Measurements from ENCODE around the gene ISG20.

ISG20 gene

DNA sequence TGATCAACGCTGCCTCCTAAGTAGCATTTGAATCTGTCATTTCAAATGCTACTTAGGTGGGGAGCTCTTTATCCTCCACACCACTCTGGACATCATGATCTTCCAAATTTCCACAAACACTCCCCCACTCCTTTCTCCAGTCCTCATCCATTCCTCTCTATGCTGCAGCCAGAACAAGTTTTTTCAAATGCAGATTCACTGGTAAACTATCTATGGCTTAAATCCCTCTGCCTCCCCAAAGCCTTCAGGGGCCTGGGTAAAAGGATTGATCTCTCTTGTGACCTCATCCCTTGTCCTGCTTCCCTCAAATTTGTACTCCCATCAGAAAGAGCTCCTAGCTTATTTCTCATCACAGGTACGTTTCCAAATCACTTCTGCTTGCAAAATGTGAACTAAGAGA lies 19.0 kb upstream of the ISG20 start:
- TF ChIP-seq ZFX (IDR thresholded peaks at IDR 0.05; ENCODE audit: borderline replicate concordance): no peak
- TF ChIP-seq, protein P1, sequence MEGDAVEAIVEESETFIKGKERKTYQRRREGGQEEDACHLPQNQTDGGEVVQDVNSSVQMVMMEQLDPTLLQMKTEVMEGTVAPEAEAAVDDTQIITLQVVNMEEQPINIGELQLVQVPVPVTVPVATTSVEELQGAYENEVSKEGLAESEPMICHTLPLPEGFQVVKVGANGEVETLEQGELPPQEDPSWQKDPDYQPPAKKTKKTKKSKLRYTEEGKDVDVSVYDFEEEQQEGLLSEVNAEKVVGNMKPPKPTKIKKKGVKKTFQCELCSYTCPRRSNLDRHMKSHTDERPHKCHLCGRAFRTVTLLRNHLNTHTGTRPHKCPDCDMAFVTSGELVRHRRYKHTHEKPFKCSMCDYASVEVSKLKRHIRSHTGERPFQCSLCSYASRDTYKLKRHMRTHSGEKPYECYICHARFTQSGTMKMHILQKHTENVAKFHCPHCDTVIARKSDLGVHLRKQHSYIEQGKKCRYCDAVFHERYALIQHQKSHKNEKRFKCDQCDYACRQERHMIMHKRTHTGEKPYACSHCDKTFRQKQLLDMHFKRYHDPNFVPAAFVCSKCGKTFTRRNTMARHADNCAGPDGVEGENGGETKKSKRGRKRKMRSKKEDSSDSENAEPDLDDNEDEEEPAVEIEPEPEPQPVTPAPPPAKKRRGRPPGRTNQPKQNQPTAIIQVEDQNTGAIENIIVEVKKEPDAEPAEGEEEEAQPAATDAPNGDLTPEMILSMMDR (IDR thresholded peaks at IDR 0.05): no peak
- peak overlapping the region; percentile 89 for H3K27ac ChIP-seq

DNA sequence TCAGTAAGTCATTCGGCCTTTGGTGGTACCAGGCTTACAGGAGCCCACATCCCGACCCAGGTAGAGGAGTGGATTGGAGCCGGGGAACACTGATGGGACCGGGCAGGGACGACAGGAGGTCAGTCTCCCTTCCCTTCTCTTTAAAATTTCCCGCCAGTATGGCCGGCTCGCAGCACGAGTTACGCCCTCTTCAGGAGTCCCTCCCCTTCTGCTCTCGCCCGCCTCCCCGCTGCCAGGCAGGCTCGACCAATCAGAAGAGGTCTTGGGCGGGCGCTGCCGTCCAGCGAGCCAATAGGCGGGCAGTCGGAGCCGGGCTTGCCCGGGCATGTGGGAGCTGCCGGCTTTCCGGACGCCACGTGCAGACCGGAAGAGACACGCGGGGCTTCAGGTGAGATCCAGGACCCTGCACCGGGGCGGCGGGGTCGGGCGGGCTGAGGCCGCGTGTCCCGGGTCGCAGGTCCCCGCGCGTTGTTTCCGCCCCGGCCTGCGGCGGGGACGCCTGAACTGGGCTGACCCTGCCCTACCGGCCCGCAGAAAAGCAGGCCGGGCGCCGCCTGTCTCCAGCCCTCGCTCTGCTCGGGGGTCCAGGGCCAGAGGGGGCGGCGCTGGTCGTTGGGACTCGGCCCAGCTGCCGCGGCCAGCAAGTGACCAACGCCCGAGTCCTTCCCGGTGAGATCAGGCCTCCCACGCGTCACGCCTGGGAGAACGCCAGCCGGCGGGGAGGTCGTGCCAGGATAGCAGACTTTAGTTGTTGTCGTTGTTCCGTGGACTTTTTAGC lies 17.6 kb upstream of the ISG20 start, which contains the start of gene AEN:
TSS of gene AEN (plus strand) at position 346 of the 778 bp plus-strand sequence. CDS start 4,870 bp downstream, outside the sequence.
- TF ChIP-seq, protein P1 (IDR thresholded peaks at IDR 0.05): no peak
- no peak for TF ChIP-seq ZFX (IDR thresholded peaks at IDR 0.05; ENCODE audit: borderline replicate concordance)
- peak within 1 kb of the TSS; percentile 89 for H3K27ac ChIP-seq

DNA sequence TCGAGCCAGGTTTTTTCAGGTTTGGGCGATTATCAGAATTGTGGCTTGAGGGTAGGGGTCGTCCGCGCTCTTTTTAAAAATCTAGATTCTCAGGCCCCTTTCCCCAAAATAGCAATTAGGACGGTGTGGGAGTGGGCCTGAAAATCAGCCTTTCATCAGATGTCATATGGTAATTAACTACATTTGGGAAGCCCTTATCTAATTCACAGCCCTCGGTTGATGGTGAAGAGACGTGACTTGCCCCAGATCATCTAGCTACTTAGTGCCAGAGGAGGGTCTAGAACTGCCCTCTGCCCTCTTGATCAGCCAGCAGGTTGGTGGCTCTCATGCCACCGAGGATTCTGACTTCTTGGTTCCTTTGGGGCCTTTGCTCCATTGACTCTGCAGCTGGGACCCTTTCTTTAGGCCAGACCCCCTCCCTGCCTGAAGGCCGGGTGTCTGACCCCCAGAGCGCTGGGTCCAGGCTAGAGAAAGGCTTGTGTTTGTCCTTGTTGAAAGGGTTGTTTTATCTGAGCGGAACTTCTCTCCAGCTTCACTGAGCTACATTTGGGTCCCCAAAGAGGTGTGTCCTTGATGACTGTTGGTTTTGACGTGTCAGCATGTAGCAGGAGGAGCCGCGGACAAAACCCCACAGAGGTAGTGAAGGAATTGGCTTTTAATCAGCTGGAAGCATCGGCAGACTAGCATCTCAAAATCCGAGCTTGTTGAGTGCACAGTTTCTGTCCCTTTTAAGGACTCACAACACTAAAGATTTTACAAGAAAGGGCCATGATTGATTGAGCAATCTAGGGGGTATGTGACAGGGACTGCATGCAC lies 16.8 kb upstream of the ISG20 start:
- peak overlapping the region; percentile 89 for H3K27ac ChIP-seq
- TF ChIP-seq, protein P1 (IDR thresholded peaks at IDR 0.05): no peak
- no peak for TF ChIP-seq ZFX (IDR thresholded peaks at IDR 0.05; ENCODE audit: borderline replicate concordance)

DNA sequence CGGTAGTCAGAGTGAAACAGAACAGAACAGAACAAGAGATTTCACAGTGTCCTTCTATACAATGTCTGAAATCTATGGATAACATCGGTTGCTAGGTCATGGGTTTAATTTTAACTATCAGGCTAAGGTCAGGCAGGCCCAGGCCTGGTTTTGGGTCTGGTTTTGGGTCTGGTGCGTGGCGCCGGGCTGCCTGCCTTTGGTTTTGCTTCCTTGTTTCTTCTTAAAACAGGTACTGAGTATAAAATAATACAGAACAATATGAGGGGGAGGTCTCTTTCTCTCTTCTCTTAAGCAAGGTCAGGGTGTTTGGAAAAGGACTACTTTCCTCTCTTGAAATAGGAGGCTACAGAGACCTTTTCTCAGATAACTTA lies 16.2 kb upstream of the ISG20 start:
- peak overlapping the region; percentile 89 for H3K27ac ChIP-seq
- TF ChIP-seq, protein P1 (IDR thresholded peaks at IDR 0.05): no peak
- no peak for TF ChIP-seq ZFX (IDR thresholded peaks at IDR 0.05; ENCODE audit: borderline replicate concordance)

DNA sequence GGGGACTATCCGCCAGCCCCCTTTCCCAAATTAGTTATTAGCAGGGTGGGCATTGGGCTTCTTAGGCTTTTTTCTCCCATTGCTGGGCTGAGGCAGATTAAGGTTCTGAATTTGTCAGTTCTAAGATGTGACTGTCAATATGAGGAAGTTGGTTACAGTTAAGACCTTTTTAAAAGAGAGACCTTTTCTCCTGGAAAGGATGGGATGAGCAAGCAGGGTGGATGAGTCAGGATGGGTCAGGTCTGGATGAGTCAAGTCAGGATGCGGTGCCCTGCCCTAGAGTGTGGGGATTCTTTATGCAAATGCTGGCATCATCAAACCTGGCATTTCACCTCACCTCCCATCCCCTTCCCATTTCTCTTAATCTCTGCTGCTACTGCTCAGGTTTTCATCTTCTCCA lies 15.8 kb upstream of the ISG20 start:
- no peak for TF ChIP-seq ZFX (IDR thresholded peaks at IDR 0.05; ENCODE audit: borderline replicate concordance)
- TF ChIP-seq, protein P1 (IDR thresholded peaks at IDR 0.05): no peak
- peak overlapping the region; percentile 89 for H3K27ac ChIP-seq

DNA sequence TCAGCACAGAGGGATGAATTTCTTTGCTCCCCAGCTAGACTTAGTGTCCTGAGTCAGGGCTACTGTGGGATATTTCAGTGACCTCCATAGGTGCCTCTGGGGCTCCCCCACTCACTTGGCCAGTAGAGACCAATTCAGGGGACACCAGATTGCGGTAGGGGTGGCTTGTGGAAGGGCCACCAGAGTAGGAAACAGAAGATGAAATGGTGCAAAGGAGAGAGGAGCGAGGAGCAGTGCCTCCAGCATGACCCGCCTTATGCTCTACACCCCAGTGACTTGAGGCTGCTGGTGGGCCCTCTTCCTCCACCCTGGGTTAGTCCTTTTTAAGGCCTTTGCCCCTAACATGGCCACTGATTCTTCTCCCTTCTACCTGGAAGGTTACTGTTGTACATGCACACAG lies 15.2 kb upstream of the ISG20 start:
- peak overlapping the region; percentile 89 for H3K27ac ChIP-seq
- TF ChIP-seq ZFX (IDR thresholded peaks at IDR 0.05; ENCODE audit: borderline replicate concordance): no peak
- TF ChIP-seq, protein P1 (IDR thresholded peaks at IDR 0.05): no peak

All from 22Rv1 (cell line).